ENCODE data around the gene MSRB3. TPM values are rescaled to one million over a fixed set of nuclear protein-coding genes. Genes with fewer than 3 reads are reported as not detected.

MSRB3 gene
- total RNA-seq, 1 experiment from 2014 or later: 1.4 TPM

GRCh38 chr12:65238609-65239008, 39.9 kb upstream of the MSRB3 start:
- CTCF ChIA-PET: no interaction called here
- DNase-seq: no peak

GRCh38 chr12:65248656-65249633, 29.5 kb upstream of the MSRB3 start:
- Mint-ChIP-seq H3K4me1 (ENCODE audit: low read depth, unreplicated experiment) (no peaks in the 10 kb centered on the region), H3K9me3 (ENCODE audit: low read depth, unreplicated experiment) (no peaks in the 10 kb centered on the region), H3K4me3 (ENCODE audit: low read depth, unreplicated experiment) (no peak overlapping the region), H3K27ac (ENCODE audit: unreplicated experiment) (no peak overlapping the region), H3K36me3 (ENCODE audit: insufficient read depth, unreplicated experiment) (no peaks in the 10 kb centered on the region), H3K27me3 (ENCODE audit: unreplicated experiment) (no peaks in the 10 kb centered on the region)
- intact Hi-C loops (cut with micrococcal nuclease; ENCODE audit: unreplicated experiment): no loop called here
- CTCF ChIA-PET: no interaction called here
- BruUV-seq (replicated peaks): no TSS peak
- DNase-seq: no peak
- TF ChIP-seq CTCF (IDR thresholded peaks at IDR 0.05; ENCODE audit: unreplicated experiment): no peak

More at GRCh38 chr12:65238609-65239008, 39.9 kb upstream of the MSRB3 start:
- Mint-ChIP-seq H3K27ac (ENCODE audit: unreplicated experiment) (no peak overlapping the region), H3K36me3 (ENCODE audit: insufficient read depth, unreplicated experiment) (no peaks in the 10 kb centered on the region), H3K4me1 (ENCODE audit: low read depth, unreplicated experiment) (no peaks in the 10 kb centered on the region), H3K9me3 (ENCODE audit: low read depth, unreplicated experiment) (no peaks in the 10 kb centered on the region), H3K27me3 (ENCODE audit: unreplicated experiment) (no peaks in the 10 kb centered on the region), H3K4me3 (ENCODE audit: low read depth, unreplicated experiment) (no peak overlapping the region)
- TF ChIP-seq CTCF (IDR thresholded peaks at IDR 0.05; ENCODE audit: unreplicated experiment): no peak
- intact Hi-C loops (cut with micrococcal nuclease; ENCODE audit: unreplicated experiment): no loop called here
- no TSS peak for BruUV-seq (replicated peaks)

- no TSS peak for BruUV-seq (replicated peaks)
- TF ChIP-seq CTCF (IDR thresholded peaks at IDR 0.05; ENCODE audit: unreplicated experiment): no peak
- H3K9me3 Mint-ChIP-seq (ENCODE audit: low read depth, unreplicated experiment): no peaks in the 10 kb centered on the region
- no peaks in the 10 kb centered on the region for H3K36me3 Mint-ChIP-seq (ENCODE audit: insufficient read depth, unreplicated experiment)
- H3K27me3 Mint-ChIP-seq (ENCODE audit: unreplicated experiment): no peaks in the 10 kb centered on the region
- H3K4me3 Mint-ChIP-seq (ENCODE audit: low read depth, unreplicated experiment): no peak overlapping the region
- intact Hi-C loops (cut with micrococcal nuclease; ENCODE audit: unreplicated experiment): no loop called here
- H3K27ac Mint-ChIP-seq (ENCODE audit: unreplicated experiment): no peak overlapping the region
- DNase-seq: no peak
- no peaks in the 10 kb centered on the region for H3K4me1 Mint-ChIP-seq (ENCODE audit: low read depth, unreplicated experiment)
- CTCF ChIA-PET: no interaction called here
Measured at GRCh38 chr12:65252515-65252914, 26.0 kb upstream of the MSRB3 start.

- intact Hi-C loops (cut with micrococcal nuclease; ENCODE audit: unreplicated experiment): no loop called here
- no TSS peak for BruUV-seq (replicated peaks)
Measured at GRCh38 chr12:65257986-65258385, 20.5 kb upstream of the MSRB3 start.

More at GRCh38 chr12:65257986-65258385, 20.5 kb upstream of the MSRB3 start:
- no peaks in the 10 kb centered on the region for H3K4me1 Mint-ChIP-seq (ENCODE audit: low read depth, unreplicated experiment)
- H3K27me3 Mint-ChIP-seq (ENCODE audit: unreplicated experiment): no peaks in the 10 kb centered on the region
- CTCF ChIA-PET: no interaction called here
- DNase-seq: no peak
- H3K4me3 Mint-ChIP-seq (ENCODE audit: low read depth, unreplicated experiment): no peak overlapping the region
- no peak for TF ChIP-seq CTCF (IDR thresholded peaks at IDR 0.05; ENCODE audit: unreplicated experiment)
- H3K36me3 Mint-ChIP-seq (ENCODE audit: insufficient read depth, unreplicated experiment): no peaks in the 10 kb centered on the region
- no peaks in the 10 kb centered on the region for H3K9me3 Mint-ChIP-seq (ENCODE audit: low read depth, unreplicated experiment)
- H3K27ac Mint-ChIP-seq (ENCODE audit: unreplicated experiment): no peak overlapping the region
